Measurements from ENCODE around the gene KIF20A.

- TF ChIP-seq POLR2A (IDR thresholded peaks at IDR 0.05) (no peak), CTCF (IDR thresholded peaks at IDR 0.05) (no peak)
Observed at GRCh38 chr5:138230981-138231589, 52.2 kb downstream of the KIF20A start.
